WTC11 (cell line): ENCODE data around the gene KIFC1. TPM values are rescaled to one million over a fixed set of nuclear protein-coding genes. Genes with fewer than 3 reads are reported as not detected.
A peak's percentile ranks its signal among the peaks of the same experiment; 100 is the strongest.

ENCODE experiments used
- ATAC-seq: fragments of 200-7000 bp; cut with Tn5 transposase; 2 replicates; pipeline ENCODE4 v1.10.0; 2021; ENCODE audit warnings: mild to moderate bottlenecking, moderate library complexity
- CTCF ChIA-PET: fragments of 300-600 bp; sonication (Branson Sonifier 250); formaldehyde crosslinking; loops from one replicate; lab custom pipeline; 2021; ENCODE audit warnings: antibody characterized with exemption; lab: Charles Lee
- POLR2A ChIA-PET: fragments of 350-600 bp; sonication (Branson Sonifier 250); formaldehyde crosslinking; loops from one replicate; lab custom pipeline; 2021; ENCODE audit warnings: antibody characterized with exemption; lab: Charles Lee
- DNase-seq: peaks from one replicate; pipeline ENCODE4 v3.0.0; 2021; ENCODE audit warnings: low spot score
- H3K27ac Mint-ChIP-seq: 2 replicates; pipeline ENCODE4 v1.8.0; 2021; ENCODE audit warnings: mixed read lengths
- H3K27me3 Mint-ChIP-seq: 2 replicates; pipeline ENCODE4 v1.8.0; 2021; ENCODE audit warnings: low read depth, mild to moderate bottlenecking, moderate library complexity, mixed read lengths
- H3K36me3 Mint-ChIP-seq: 2 replicates; pipeline ENCODE4 v1.8.0; 2021; ENCODE audit warnings: mixed read lengths
- H3K4me1 Mint-ChIP-seq: 2 replicates; pipeline ENCODE4 v1.8.0; 2022; ENCODE audit warnings: mixed read lengths
- H3K4me3 Mint-ChIP-seq: 2 replicates; pipeline ENCODE4 v1.8.0; 2021; ENCODE audit warnings: mild to moderate bottlenecking, moderate library complexity, mixed read lengths
- H3K9me3 Mint-ChIP-seq: 2 replicates; pipeline ENCODE4 v1.8.0; 2021; ENCODE audit warnings: mixed read lengths
- ESRRA ChIP-seq: sonication (generic); formaldehyde crosslinking; IDR thresholded peaks from 2 replicates; pipeline ENCODE4 v1.8.1; 2022; ENCODE audit warnings: mild to moderate bottlenecking, missing genetic modification reagents, borderline replicate concordance
- GABPB1 ChIP-seq: sonication (generic); formaldehyde crosslinking; IDR thresholded peaks from 2 replicates; pipeline ENCODE4 v1.8.1; 2023; ENCODE audit warnings: mild to moderate bottlenecking, missing genetic modification reagents
- MXD4 ChIP-seq: fragments of 250-450 bp; sonication (Bioruptor Pico); IDR thresholded peaks from 2 replicates; pipeline ENCODE4 v1.8.0; 2021; ENCODE audit warnings: mild to moderate bottlenecking, moderate library complexity, borderline replicate concordance
- NR1H2 ChIP-seq: sonication (generic); formaldehyde crosslinking; IDR thresholded peaks from 2 replicates; pipeline ENCODE4 v1.9.0; 2021; ENCODE audit warnings: mild to moderate bottlenecking, moderate library complexity, missing genetic modification reagents
- SMAD3 ChIP-seq: sonication (generic); formaldehyde crosslinking; IDR thresholded peaks from 2 replicates; pipeline ENCODE4 v1.8.0; 2022; ENCODE audit warnings: missing genetic modification reagents, mild to moderate bottlenecking, borderline replicate concordance
- SOX15 ChIP-seq: fragments of 250-450 bp; sonication (Bioruptor Pico); IDR thresholded peaks from 2 replicates; pipeline ENCODE4 v1.9.0; 2021; ENCODE audit warnings: mild to moderate bottlenecking
- total RNA-seq: library from RNA; stranded (reverse); gene quantifications from 3 replicates; pipeline ENCODE4 v1.2.3, GENCODE V29; 2021
- TF ChIP-seq, protein P1 (sequence below): sonication (generic); formaldehyde crosslinking; conservative IDR thresholded peaks from 2 replicates; pipeline ENCODE4 v1.8.1; 2023; ENCODE audit warnings: mild to moderate bottlenecking, low read depth, missing genetic modification reagents, moderate library complexity
- TF ChIP-seq, protein P2 (sequence below): sonication (generic); formaldehyde crosslinking; IDR thresholded peaks from 2 replicates; pipeline ENCODE4 v1.8.1; 2022; ENCODE audit warnings: low read depth, missing genetic modification reagents, borderline replicate concordance
- TF ChIP-seq, protein P3 (sequence below): fragments of 250-450 bp; sonication (Bioruptor Pico); IDR thresholded peaks from 2 replicates; pipeline ENCODE4 v1.9.0; 2021; ENCODE audit warnings: mild to moderate bottlenecking
- TF ChIP-seq, protein P4 (sequence below): sonication (generic); formaldehyde crosslinking; IDR thresholded peaks from 2 replicates; pipeline ENCODE4 v1.8.0; 2022; ENCODE audit warnings: missing genetic modification reagents

KIFC1 gene
- total RNA-seq, 1 experiment from 2014 or later = 97.3 TPM

DNA sequence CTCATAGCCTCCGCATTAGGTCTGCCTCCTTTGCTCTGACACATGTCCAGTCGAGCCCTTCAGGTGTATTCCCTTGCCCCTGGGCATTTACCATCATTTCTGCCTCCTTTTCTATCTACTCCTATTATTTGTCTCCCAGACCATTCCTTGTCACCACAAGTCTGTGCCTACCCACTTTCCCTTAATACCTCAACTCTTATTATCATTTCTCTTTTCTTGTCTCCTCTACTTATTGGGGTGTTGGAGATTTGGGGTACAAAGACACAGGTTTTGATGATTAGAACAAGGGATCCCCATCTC lies 29.7 kb downstream of the KIFC1 start (continued):
- TF ChIP-seq, protein P1, sequence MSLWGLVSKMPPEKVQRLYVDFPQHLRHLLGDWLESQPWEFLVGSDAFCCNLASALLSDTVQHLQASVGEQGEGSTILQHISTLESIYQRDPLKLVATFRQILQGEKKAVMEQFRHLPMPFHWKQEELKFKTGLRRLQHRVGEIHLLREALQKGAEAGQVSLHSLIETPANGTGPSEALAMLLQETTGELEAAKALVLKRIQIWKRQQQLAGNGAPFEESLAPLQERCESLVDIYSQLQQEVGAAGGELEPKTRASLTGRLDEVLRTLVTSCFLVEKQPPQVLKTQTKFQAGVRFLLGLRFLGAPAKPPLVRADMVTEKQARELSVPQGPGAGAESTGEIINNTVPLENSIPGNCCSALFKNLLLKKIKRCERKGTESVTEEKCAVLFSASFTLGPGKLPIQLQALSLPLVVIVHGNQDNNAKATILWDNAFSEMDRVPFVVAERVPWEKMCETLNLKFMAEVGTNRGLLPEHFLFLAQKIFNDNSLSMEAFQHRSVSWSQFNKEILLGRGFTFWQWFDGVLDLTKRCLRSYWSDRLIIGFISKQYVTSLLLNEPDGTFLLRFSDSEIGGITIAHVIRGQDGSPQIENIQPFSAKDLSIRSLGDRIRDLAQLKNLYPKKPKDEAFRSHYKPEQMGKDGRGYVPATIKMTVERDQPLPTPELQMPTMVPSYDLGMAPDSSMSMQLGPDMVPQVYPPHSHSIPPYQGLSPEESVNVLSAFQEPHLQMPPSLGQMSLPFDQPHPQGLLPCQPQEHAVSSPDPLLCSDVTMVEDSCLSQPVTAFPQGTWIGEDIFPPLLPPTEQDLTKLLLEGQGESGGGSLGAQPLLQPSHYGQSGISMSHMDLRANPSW (CRISPR knock-in tag) = no peak
- TF ChIP-seq SOX15 (CRISPR knock-in tag) = no peak
- TF ChIP-seq, all 79 proteins: peak for 0

DNA sequence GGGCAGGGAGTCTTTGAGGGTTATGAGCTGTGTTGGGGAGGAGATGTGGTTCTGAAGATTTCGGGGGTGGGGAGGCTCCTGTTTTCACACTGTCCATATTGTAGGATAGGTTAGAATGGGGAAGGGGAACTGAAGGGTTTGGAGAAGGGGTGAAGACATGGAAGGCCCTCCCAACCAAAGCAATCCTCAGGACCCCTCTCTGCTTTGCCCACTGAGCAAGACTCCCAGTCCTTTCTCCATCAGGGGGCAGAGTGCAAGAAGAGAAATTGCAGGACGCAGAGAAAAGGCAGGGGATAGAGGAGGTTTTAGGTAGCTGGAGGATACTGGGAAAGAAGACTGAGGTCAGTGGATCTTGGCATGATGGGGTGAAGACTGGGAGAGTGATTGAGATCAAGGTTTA lies 32.2 kb downstream of the KIFC1 start:
- no peak for TF ChIP-seq GABPB1 (CRISPR knock-in tag)
- TF ChIP-seq ESRRA (CRISPR knock-in tag) = no peak
- TF ChIP-seq NR1H2 (CRISPR knock-in tag) = no peak
- no peak for TF ChIP-seq SMAD3 (CRISPR knock-in tag)
- TF ChIP-seq MXD4 = no peak
- DNase-seq (no peak), ATAC-seq (no peak)
- Mint-ChIP-seq H3K27ac (peak overlapping the region; percentile 93; the same call in 1 of the 2 replicates), H3K4me1 (peaks cover 63% of the 10 kb centered on the region), H3K4me3 (peak overlapping the region; percentile 85; the same call in 1 of the 2 replicates), H3K27me3 (no peaks in the 10 kb centered on the region; the same call in 1 of the 2 replicates), H3K36me3 (peaks cover 13% of the 10 kb centered on the region), H3K9me3 (no peaks in the 10 kb centered on the region)
- ChIA-PET CTCF (no interaction called here), POLR2A (no interaction called here)

DNA sequence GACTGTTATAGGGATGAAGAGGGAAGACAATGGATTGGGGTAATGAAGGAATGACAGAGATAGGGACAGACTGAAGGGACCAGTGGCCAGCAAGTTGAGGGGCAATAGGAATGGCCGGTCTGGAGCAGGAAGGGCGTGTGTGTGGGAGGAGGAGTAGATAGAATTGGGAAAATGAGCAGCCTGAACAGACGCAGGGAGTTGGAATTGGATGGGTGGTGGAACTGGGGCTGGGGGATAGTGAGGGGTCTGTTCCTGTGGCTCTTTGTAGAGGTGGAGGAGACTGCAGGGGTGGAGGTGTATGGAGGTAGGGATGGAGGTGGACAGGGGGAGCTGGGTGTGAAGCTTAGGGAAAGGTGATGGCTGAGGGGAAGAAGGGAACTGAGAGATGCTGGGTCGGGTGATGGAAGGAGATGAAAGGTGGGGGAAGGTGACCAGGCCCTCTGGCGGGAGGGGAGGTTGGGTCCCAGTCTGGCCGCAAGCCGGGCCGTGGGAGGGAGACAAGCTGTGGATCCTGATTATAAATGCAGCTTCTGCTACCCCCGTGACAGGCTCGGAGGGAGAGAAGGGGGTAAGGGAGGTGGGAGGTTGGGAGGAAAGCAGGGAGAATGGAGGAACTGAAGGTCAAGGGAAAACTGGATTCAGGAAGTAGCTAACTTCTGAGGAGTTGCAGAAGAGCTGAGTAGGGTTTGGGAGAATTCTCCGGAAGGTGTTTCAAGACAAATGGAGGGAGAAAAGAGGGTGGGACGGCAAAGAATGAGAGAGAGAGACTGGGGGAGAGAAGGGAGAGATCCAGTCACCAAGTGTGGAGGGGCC lies 33.4 kb downstream of the KIFC1 start:
- POLR2A ChIA-PET = interaction anchor here (0.7 to 1.2 kb wide), 3 partner anchors 13 to 29 kb away, joined by 3 read pairs; partner anchors contain the start of gene ZBTB9
- Mint-ChIP-seq H3K4me3 (peak overlapping the region; percentile 85), H3K9me3 (no peaks in the 10 kb centered on the region), H3K27me3 (no peaks in the 10 kb centered on the region; the same call in 1 of the 2 replicates)
- TF ChIP-seq, protein P2, sequence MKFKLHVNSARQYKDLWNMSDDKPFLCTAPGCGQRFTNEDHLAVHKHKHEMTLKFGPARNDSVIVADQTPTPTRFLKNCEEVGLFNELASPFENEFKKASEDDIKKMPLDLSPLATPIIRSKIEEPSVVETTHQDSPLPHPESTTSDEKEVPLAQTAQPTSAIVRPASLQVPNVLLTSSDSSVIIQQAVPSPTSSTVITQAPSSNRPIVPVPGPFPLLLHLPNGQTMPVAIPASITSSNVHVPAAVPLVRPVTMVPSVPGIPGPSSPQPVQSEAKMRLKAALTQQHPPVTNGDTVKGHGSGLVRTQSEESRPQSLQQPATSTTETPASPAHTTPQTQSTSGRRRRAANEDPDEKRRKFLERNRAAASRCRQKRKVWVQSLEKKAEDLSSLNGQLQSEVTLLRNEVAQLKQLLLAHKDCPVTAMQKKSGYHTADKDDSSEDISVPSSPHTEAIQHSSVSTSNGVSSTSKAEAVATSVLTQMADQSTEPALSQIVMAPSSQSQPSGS = no peak
- TF ChIP-seq, protein P3, sequence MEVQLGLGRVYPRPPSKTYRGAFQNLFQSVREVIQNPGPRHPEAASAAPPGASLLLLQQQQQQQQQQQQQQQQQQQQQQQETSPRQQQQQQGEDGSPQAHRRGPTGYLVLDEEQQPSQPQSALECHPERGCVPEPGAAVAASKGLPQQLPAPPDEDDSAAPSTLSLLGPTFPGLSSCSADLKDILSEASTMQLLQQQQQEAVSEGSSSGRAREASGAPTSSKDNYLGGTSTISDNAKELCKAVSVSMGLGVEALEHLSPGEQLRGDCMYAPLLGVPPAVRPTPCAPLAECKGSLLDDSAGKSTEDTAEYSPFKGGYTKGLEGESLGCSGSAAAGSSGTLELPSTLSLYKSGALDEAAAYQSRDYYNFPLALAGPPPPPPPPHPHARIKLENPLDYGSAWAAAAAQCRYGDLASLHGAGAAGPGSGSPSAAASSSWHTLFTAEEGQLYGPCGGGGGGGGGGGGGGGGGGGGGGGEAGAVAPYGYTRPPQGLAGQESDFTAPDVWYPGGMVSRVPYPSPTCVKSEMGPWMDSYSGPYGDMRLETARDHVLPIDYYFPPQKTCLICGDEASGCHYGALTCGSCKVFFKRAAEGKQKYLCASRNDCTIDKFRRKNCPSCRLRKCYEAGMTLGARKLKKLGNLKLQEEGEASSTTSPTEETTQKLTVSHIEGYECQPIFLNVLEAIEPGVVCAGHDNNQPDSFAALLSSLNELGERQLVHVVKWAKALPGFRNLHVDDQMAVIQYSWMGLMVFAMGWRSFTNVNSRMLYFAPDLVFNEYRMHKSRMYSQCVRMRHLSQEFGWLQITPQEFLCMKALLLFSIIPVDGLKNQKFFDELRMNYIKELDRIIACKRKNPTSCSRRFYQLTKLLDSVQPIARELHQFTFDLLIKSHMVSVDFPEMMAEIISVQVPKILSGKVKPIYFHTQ (CRISPR knock-in tag) = no peak
- TF ChIP-seq, protein P4, sequence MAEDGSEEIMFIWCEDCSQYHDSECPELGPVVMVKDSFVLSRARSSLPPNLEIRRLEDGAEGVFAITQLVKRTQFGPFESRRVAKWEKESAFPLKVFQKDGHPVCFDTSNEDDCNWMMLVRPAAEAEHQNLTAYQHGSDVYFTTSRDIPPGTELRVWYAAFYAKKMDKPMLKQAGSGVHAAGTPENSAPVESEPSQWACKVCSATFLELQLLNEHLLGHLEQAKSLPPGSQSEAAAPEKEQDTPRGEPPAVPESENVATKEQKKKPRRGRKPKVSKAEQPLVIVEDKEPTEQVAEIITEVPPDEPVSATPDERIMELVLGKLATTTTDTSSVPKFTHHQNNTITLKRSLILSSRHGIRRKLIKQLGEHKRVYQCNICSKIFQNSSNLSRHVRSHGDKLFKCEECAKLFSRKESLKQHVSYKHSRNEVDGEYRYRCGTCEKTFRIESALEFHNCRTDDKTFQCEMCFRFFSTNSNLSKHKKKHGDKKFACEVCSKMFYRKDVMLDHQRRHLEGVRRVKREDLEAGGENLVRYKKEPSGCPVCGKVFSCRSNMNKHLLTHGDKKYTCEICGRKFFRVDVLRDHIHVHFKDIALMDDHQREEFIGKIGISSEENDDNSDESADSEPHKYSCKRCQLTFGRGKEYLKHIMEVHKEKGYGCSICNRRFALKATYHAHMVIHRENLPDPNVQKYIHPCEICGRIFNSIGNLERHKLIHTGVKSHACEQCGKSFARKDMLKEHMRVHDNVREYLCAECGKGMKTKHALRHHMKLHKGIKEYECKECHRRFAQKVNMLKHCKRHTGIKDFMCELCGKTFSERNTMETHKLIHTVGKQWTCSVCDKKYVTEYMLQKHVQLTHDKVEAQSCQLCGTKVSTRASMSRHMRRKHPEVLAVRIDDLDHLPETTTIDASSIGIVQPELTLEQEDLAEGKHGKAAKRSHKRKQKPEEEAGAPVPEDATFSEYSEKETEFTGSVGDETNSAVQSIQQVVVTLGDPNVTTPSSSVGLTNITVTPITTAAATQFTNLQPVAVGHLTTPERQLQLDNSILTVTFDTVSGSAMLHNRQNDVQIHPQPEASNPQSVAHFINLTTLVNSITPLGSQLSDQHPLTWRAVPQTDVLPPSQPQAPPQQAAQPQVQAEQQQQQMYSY (CRISPR knock-in tag) = peak; percentile 69
- TF ChIP-seq, all 79 proteins: peak for 1
- DNase-seq (no peak), ATAC-seq (no peak)
- CTCF ChIA-PET = interaction anchor here (0.7 to 2.7 kb wide), 18 partner anchors 7 to 1906 kb away, joined by 3 to 21 read pairs (median 4); partner anchors contain the start of genes B3GALT4, BAK1, CUTA and KIFC1
- H3K36me3 Mint-ChIP-seq = peaks cover 13% of the 10 kb centered on the region
- peak overlapping the region; percentile 93 for H3K27ac Mint-ChIP-seq
- peaks cover 65% of the 10 kb centered on the region for H3K4me1 Mint-ChIP-seq
